Measurements from ENCODE around the gene NTSR2.

NTSR2 gene

GRCh38 chr2:11657646-11658045 is 12.3 kb downstream of the NTSR2 start:
- no peak for DNase-seq (ENCODE audit: low read depth, low spot score)

GRCh38 chr2:11657195-11657594 is 12.8 kb downstream of the NTSR2 start:
- DNase-seq (ENCODE audit: low read depth, low spot score): no peak

- peak; percentile 51 for DNase-seq (ENCODE audit: low read depth, low spot score)
Observed at GRCh38 chr2:11656671-11657101, 13.3 kb downstream of the NTSR2 start.

GRCh38 chr2:11656252-11656651 is 13.7 kb downstream of the NTSR2 start:
- no peak for DNase-seq (ENCODE audit: low read depth, low spot score)

GRCh38 chr2:11655495-11655894 is 14.5 kb downstream of the NTSR2 start:
- DNase-seq (ENCODE audit: low read depth, low spot score): no peak

- no peak for DNase-seq (ENCODE audit: low read depth, low spot score)
Observed at GRCh38 chr2:11652553-11652952, 17.4 kb downstream of the NTSR2 start.

GRCh38 chr2:11651856-11652548 is 18.0 kb downstream of the NTSR2 start:
- no peak for DNase-seq (ENCODE audit: low read depth, low spot score)

- DNase-seq (ENCODE audit: low read depth, low spot score): no peak
Observed at GRCh38 chr2:11649093-11649492, 20.9 kb downstream of the NTSR2 start.

- DNase-seq (ENCODE audit: low read depth, low spot score): peak; percentile 41
Observed at GRCh38 chr2:11647834-11648600, 22.0 kb downstream of the NTSR2 start.

- no peak for DNase-seq (ENCODE audit: low read depth, low spot score)
Observed at GRCh38 chr2:11646530-11646929, 23.5 kb downstream of the NTSR2 start.

GRCh38 chr2:11644293-11644692 is 25.7 kb downstream of the NTSR2 start:
- DNase-seq (ENCODE audit: low read depth, low spot score): no peak

- no peak for DNase-seq (ENCODE audit: low read depth, low spot score)
Observed at GRCh38 chr2:11642972-11643371, 27.0 kb downstream of the NTSR2 start.

GRCh38 chr2:11640132-11640531 is 29.9 kb downstream of the NTSR2 start:
- DNase-seq (ENCODE audit: low read depth, low spot score): no peak

GRCh38 chr2:11639503-11639902 is 30.5 kb downstream of the NTSR2 start:
- DNase-seq (ENCODE audit: low read depth, low spot score): no peak

GRCh38 chr2:11637546-11637945 is 32.4 kb downstream of the NTSR2 start:
- no peak for DNase-seq (ENCODE audit: low read depth, low spot score)

GRCh38 chr2:11636593-11637295 is 33.3 kb downstream of the NTSR2 start:
- DNase-seq (ENCODE audit: low read depth, low spot score): no peak

GRCh38 chr2:11635141-11635540 is 34.9 kb downstream of the NTSR2 start:
- no peak for DNase-seq (ENCODE audit: low read depth, low spot score)

GRCh38 chr2:11634584-11634983 is 35.4 kb downstream of the NTSR2 start:
- DNase-seq (ENCODE audit: low read depth, low spot score): no peak

- DNase-seq (ENCODE audit: low read depth, low spot score): no peak
Observed at GRCh38 chr2:11633923-11634478, 36.0 kb downstream of the NTSR2 start.

GRCh38 chr2:11631462-11631861 is 38.5 kb downstream of the NTSR2 start:
- no peak for DNase-seq (ENCODE audit: low read depth, low spot score)

GRCh38 chr2:11630855-11631254 is 39.1 kb downstream of the NTSR2 start:
- DNase-seq (ENCODE audit: low read depth, low spot score): no peak

GRCh38 chr2:11629851-11630250 is 40.1 kb downstream of the NTSR2 start:
- DNase-seq (ENCODE audit: low read depth, low spot score): no peak
